ENCODE results near the gene CIRBP. TPM values are rescaled to one million over a fixed set of nuclear protein-coding genes. Genes with fewer than 3 reads are reported as not detected.
A peak's percentile ranks its signal among the peaks of the same experiment; 100 is the strongest.

Gene CIRBP
- total and polyA plus RNA-seq, 2 of the 13 experiments (the other 11 are each of a cell fraction or from before 2014, with no cell fraction given): 133 to 140 TPM

DNA sequence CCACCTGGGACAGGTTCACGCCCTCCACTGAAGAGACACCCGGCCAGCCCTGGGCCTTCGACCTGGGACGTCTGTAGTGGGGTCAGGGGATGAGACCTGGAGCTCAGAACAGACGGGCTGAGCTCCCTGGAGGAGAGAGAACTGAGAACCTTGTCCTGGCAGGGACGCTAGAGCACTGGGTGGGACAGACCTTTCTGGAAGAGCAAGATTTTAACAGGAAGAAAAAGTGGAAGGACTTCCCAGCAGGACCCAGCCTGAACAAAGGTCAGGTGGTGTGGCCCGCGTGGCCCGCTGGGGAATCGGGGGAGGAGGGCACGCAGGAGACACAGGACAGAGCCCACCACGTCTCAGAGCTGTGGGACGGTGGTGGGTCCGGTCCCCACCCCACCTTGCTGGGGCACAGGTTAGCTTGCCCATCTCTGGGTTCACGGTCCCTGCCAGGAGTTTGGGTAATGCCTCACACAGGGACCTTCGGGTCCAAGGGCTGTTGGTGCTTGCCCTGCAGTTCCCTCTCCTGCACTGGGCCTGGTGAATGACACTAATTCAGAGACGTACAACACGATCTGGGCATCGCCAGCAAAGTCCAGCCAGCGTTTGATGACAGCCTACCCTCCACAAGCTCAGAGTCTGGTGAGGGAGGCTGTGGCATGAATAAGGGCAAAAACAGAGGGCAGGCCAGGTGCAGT, 15.3 kb downstream of the CIRBP start (continued):
- TF ChIP-seq, protein P1, sequence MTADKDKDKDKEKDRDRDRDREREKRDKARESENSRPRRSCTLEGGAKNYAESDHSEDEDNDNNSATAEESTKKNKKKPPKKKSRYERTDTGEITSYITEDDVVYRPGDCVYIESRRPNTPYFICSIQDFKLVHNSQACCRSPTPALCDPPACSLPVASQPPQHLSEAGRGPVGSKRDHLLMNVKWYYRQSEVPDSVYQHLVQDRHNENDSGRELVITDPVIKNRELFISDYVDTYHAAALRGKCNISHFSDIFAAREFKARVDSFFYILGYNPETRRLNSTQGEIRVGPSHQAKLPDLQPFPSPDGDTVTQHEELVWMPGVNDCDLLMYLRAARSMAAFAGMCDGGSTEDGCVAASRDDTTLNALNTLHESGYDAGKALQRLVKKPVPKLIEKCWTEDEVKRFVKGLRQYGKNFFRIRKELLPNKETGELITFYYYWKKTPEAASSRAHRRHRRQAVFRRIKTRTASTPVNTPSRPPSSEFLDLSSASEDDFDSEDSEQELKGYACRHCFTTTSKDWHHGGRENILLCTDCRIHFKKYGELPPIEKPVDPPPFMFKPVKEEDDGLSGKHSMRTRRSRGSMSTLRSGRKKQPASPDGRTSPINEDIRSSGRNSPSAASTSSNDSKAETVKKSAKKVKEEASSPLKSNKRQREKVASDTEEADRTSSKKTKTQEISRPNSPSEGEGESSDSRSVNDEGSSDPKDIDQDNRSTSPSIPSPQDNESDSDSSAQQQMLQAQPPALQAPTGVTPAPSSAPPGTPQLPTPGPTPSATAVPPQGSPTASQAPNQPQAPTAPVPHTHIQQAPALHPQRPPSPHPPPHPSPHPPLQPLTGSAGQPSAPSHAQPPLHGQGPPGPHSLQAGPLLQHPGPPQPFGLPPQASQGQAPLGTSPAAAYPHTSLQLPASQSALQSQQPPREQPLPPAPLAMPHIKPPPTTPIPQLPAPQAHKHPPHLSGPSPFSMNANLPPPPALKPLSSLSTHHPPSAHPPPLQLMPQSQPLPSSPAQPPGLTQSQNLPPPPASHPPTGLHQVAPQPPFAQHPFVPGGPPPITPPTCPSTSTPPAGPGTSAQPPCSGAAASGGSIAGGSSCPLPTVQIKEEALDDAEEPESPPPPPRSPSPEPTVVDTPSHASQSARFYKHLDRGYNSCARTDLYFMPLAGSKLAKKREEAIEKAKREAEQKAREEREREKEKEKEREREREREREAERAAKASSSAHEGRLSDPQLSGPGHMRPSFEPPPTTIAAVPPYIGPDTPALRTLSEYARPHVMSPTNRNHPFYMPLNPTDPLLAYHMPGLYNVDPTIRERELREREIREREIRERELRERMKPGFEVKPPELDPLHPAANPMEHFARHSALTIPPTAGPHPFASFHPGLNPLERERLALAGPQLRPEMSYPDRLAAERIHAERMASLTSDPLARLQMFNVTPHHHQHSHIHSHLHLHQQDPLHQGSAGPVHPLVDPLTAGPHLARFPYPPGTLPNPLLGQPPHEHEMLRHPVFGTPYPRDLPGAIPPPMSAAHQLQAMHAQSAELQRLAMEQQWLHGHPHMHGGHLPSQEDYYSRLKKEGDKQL (CRISPR knock-in tag; IDR thresholded peaks at IDR 0.05; ENCODE audit: low read depth): no peak
- TF ChIP-seq HNRNPLL (IDR thresholded peaks at IDR 0.05; ENCODE audit: low read depth, low read length, poor library complexity, severe bottlenecking) (no peak), ZNF563 (CRISPR knock-in tag; IDR thresholded peaks at IDR 0.05) (no peak; the same call in 1 of the 2 replicates), ZSCAN30 (CRISPR knock-in tag; IDR thresholded peaks at IDR 0.05) (no peak), KLF16 (CRISPR knock-in tag; IDR thresholded peaks at IDR 0.05) (peak in 1 of 2 experiments; percentile 14; a peak in 1 of 4 replicates), REPIN1 (CRISPR knock-in tag; IDR thresholded peaks at IDR 0.05; ENCODE audit: borderline replicate concordance, low read depth) (no peak), MEIS1 (CRISPR knock-in tag; IDR thresholded peaks at IDR 0.05; ENCODE audit: borderline replicate concordance) (no peak; the same call in 1 of the 2 replicates), ELF4 (CRISPR knock-in tag; IDR thresholded peaks at IDR 0.05; ENCODE audit: borderline replicate concordance) (no peak), HOXA5 (CRISPR knock-in tag; IDR thresholded peaks at IDR 0.05) (no peak), PAX8 (CRISPR knock-in tag; IDR thresholded peaks at IDR 0.05; ENCODE audit: borderline replicate concordance) (no peak), ZNF83 (CRISPR knock-in tag; IDR thresholded peaks at IDR 0.05; ENCODE audit: borderline replicate concordance) (no peak), ZNF7 (CRISPR knock-in tag; IDR thresholded peaks at IDR 0.05) (no peak)
- TF ChIP-seq, protein P2, sequence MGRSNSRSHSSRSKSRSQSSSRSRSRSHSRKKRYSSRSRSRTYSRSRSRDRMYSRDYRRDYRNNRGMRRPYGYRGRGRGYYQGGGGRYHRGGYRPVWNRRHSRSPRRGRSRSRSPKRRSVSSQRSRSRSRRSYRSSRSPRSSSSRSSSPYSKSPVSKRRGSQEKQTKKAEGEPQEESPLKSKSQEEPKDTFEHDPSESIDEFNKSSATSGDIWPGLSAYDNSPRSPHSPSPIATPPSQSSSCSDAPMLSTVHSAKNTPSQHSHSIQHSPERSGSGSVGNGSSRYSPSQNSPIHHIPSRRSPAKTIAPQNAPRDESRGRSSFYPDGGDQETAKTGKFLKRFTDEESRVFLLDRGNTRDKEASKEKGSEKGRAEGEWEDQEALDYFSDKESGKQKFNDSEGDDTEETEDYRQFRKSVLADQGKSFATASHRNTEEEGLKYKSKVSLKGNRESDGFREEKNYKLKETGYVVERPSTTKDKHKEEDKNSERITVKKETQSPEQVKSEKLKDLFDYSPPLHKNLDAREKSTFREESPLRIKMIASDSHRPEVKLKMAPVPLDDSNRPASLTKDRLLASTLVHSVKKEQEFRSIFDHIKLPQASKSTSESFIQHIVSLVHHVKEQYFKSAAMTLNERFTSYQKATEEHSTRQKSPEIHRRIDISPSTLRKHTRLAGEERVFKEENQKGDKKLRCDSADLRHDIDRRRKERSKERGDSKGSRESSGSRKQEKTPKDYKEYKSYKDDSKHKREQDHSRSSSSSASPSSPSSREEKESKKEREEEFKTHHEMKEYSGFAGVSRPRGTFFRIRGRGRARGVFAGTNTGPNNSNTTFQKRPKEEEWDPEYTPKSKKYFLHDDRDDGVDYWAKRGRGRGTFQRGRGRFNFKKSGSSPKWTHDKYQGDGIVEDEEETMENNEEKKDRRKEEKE (IDR thresholded peaks at IDR 0.05): no peak
- TF ChIP-seq, protein P3, sequence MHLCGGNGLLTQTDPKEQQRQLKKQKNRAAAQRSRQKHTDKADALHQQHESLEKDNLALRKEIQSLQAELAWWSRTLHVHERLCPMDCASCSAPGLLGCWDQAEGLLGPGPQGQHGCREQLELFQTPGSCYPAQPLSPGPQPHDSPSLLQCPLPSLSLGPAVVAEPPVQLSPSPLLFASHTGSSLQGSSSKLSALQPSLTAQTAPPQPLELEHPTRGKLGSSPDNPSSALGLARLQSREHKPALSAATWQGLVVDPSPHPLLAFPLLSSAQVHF (CRISPR knock-in tag; IDR thresholded peaks at IDR 0.05): no peak
- TF ChIP-seq, protein P4, sequence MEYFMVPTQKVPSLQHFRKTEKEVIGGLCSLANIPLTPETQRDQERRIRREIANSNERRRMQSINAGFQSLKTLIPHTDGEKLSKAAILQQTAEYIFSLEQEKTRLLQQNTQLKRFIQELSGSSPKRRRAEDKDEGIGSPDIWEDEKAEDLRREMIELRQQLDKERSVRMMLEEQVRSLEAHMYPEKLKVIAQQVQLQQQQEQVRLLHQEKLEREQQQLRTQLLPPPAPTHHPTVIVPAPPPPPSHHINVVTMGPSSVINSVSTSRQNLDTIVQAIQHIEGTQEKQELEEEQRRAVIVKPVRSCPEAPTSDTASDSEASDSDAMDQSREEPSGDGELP (IDR thresholded peaks at IDR 0.05; ENCODE audit: borderline replicate concordance, low read depth): no peak
- TF ChIP-seq, protein P5, sequence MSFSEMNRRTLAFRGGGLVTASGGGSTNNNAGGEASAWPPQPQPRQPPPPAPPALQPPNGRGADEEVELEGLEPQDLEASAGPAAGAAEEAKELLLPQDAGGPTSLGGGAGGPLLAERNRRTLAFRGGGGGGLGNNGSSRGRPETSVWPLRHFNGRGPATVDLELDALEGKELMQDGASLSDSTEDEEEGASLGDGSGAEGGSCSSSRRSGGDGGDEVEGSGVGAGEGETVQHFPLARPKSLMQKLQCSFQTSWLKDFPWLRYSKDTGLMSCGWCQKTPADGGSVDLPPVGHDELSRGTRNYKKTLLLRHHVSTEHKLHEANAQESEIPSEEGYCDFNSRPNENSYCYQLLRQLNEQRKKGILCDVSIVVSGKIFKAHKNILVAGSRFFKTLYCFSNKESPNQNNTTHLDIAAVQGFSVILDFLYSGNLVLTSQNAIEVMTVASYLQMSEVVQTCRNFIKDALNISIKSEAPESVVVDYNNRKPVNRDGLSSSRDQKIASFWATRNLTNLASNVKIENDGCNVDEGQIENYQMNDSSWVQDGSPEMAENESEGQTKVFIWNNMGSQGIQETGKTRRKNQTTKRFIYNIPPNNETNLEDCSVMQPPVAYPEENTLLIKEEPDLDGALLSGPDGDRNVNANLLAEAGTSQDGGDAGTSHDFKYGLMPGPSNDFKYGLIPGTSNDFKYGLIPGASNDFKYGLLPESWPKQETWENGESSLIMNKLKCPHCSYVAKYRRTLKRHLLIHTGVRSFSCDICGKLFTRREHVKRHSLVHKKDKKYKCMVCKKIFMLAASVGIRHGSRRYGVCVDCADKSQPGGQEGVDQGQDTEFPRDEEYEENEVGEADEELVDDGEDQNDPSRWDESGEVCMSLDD (CRISPR knock-in tag; IDR thresholded peaks at IDR 0.05; ENCODE audit: borderline replicate concordance): no peak

Measured in HepG2 (cell line).